NOMO-1 (cell line): Measurements from ENCODE around the gene OR10S1.
"Not testable (repeated sequence)": the region's sequence is repeated elsewhere in the genome, so short reads cannot be mapped to it uniquely, and the experiment has no call there.

Experiments used
- DNase-seq, 2 experiments: peaks; one replicate each; lab custom pipeline; 2025; ENCODE audit not compliant: unreplicated experiment in 2 of 2; lab: John Stamatoyannopoulos, UW

OR10S1 gene

GRCh38 chr11:123977731-123978347 is at the start of gene OR10S1:
TSS of gene OR10S1 (minus strand) at chr11:123977781. CDS start at chr11:123977664, 117 bp downstream.
- DNase-seq, result no peak

GRCh38 chr11:124026498-124026897 is 48.9 kb upstream of the OR10S1 start, which contains the start of gene OR10G8:
TSS of gene OR10G8 (plus strand) at chr11:124026798. CDS start at chr11:124029623, 2,825 bp downstream.
- no peak for DNase-seq

- not testable (repeated sequence) for DNase-seq
These were observed 38.3 kb upstream of the OR10S1 start for GRCh38 chr11:124015837-124016236.

GRCh38 chr11:124012697-124013096 is 35.1 kb upstream of the OR10S1 start, which contains the start of gene OR10G4:
TSS of gene OR10G4 (plus strand) at chr11:124012997. CDS start at chr11:124015575, 2,578 bp downstream.
- DNase-seq, result no peak

- DNase-seq, result no peak
These were observed 17.5 kb upstream of the OR10S1 start, which contains the start of gene OR10G6 for GRCh38 chr11:123995119-123995518. TSS of gene OR10G6 (minus strand) at chr11:123995161. CDS start at chr11:123995161, 0 bp downstream.

GRCh38 chr11:123979311-123979710 is 1.7 kb upstream of the OR10S1 start:
- DNase-seq, result no peak

GRCh38 chr11:123976770-123977560 is 616 bp downstream of the OR10S1 start:
- DNase-seq, result no peak

GRCh38 chr11:123973816-123974215 is 3.8 kb downstream of the OR10S1 start:
- no peak for DNase-seq

- DNase-seq, result no peak
These were observed 20.8 kb downstream of the OR10S1 start for GRCh38 chr11:123956752-123957151.

- DNase-seq, result no peak
These were observed 32.4 kb downstream of the OR10S1 start for GRCh38 chr11:123945132-123945531.

- no peak for DNase-seq
These were observed 33.8 kb downstream of the OR10S1 start, which contains the start of gene OR6T1 for GRCh38 chr11:123943738-123944137. TSS of gene OR6T1 (minus strand) at chr11:123943838. CDS start at chr11:123943838, 0 bp downstream.

- DNase-seq, result no peak
These were observed 35.2 kb downstream of the OR10S1 start for GRCh38 chr11:123942413-123942812.

GRCh38 chr11:123939317-123939716 is 38.3 kb downstream of the OR10S1 start, which contains the start of gene OR4D5:
TSS of gene OR4D5 (plus strand) at chr11:123939617. CDS start at chr11:123939617, 0 bp downstream.
- no peak for DNase-seq
